ENCODE measurements around the gene TCF19. TPM values are rescaled to one million over a fixed set of nuclear protein-coding genes. Genes with fewer than 3 reads are reported as not detected.
A peak's percentile ranks its signal among the peaks of the same experiment; 100 is the strongest.
"Not testable (repeated sequence)": the region's sequence is repeated elsewhere in the genome, so short reads cannot be mapped to it uniquely, and the experiment has no call there.

Gene TCF19
- total RNA-seq, 2 experiments from 2014 or later: 56.7 to 61.6 TPM

- H3K9me2 ChIP-seq (ENCODE audit: insufficient read depth, low read length): no peaks in the 10 kb centered on the region
- H4K20me1 ChIP-seq (ENCODE audit: insufficient read depth, low read length): no peaks in the 10 kb centered on the region; the same call in 1 of the 2 replicates
- POLR2A ChIA-PET: interaction anchor here (1.6 kb wide), 1 partner anchor 25 kb away, joined by 3 read pairs; the partner anchor contains the start of gene PSORS1C2
- H3K79me2 ChIP-seq (ENCODE audit: insufficient read depth, low read depth, low read length): peaks cover 13% of the 10 kb centered on the region; the same call in 1 of the 2 replicates
- no peak overlapping the region for H3K27ac ChIP-seq (ENCODE audit: low read depth, low read length, poor library complexity, severe bottlenecking)
- H3K4me2 ChIP-seq (ENCODE audit: low read length): peak overlapping the region; percentile 36
- DNase-seq (ENCODE audit: low spot score): no peak
- TF ChIP-seq, protein P1, sequence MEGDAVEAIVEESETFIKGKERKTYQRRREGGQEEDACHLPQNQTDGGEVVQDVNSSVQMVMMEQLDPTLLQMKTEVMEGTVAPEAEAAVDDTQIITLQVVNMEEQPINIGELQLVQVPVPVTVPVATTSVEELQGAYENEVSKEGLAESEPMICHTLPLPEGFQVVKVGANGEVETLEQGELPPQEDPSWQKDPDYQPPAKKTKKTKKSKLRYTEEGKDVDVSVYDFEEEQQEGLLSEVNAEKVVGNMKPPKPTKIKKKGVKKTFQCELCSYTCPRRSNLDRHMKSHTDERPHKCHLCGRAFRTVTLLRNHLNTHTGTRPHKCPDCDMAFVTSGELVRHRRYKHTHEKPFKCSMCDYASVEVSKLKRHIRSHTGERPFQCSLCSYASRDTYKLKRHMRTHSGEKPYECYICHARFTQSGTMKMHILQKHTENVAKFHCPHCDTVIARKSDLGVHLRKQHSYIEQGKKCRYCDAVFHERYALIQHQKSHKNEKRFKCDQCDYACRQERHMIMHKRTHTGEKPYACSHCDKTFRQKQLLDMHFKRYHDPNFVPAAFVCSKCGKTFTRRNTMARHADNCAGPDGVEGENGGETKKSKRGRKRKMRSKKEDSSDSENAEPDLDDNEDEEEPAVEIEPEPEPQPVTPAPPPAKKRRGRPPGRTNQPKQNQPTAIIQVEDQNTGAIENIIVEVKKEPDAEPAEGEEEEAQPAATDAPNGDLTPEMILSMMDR (conservative IDR thresholded peaks at IDR 0.05; ENCODE audit: low read length): no peak
- no peak for TF ChIP-seq EZH2phosphoT487 (IDR thresholded peaks at IDR 0.05; ENCODE audit: borderline replicate concordance, low read depth, low read length)
- H3K9me3 ChIP-seq (ENCODE audit: low read length): no peaks in the 10 kb centered on the region
- CTCF ChIA-PET (ENCODE audit: unreplicated experiment): no interaction called here
- no TSS peak for BruUV-seq (replicated peaks)
- H3K36me3 ChIP-seq (ENCODE audit: insufficient read depth, low read length): peaks cover 47% of the 10 kb centered on the region
- H2AFZ ChIP-seq (ENCODE audit: low read length): no peak overlapping the region
- peaks cover 39% of the 10 kb centered on the region for H3K4me1 ChIP-seq (ENCODE audit: insufficient read depth, low read length, poor library complexity, severe bottlenecking)
- intact Hi-C loops (cut with micrococcal nuclease; ENCODE audit: unreplicated experiment): no loop called here
- H3K4me3 ChIP-seq (ENCODE audit: low read depth, low read length, poor library complexity, severe bottlenecking): no peak overlapping the region
Observed at GRCh38 chr6:31163922-31164321, 5.5 kb downstream of the TCF19 start.

- CTCF ChIA-PET (ENCODE audit: unreplicated experiment); H3K9me3 ChIP-seq (ENCODE audit: low read length); H2AFZ ChIP-seq (ENCODE audit: low read length); BruUV-seq (replicated peaks); intact Hi-C loops (cut with micrococcal nuclease; ENCODE audit: unreplicated experiment); DNase-seq (ENCODE audit: low spot score); H3K9me2 ChIP-seq (ENCODE audit: insufficient read depth, low read length); H3K79me2 ChIP-seq (ENCODE audit: insufficient read depth, low read depth, low read length); H4K20me1 ChIP-seq (ENCODE audit: insufficient read depth, low read length): not testable (repeated sequence)
- peak overlapping the region; percentile 14 for H3K4me3 ChIP-seq (ENCODE audit: low read depth, low read length, poor library complexity, severe bottlenecking)
- H3K27ac ChIP-seq (ENCODE audit: low read depth, low read length, poor library complexity, severe bottlenecking): peak overlapping the region; percentile 42
- H3K36me3 ChIP-seq (ENCODE audit: insufficient read depth, low read length): peaks cover 45% of the 10 kb centered on the region
- H3K4me2 ChIP-seq (ENCODE audit: low read length): peak overlapping the region; percentile 78
- H3K4me1 ChIP-seq (ENCODE audit: insufficient read depth, low read length, poor library complexity, severe bottlenecking): peaks cover 37% of the 10 kb centered on the region
- POLR2A ChIA-PET: interaction anchor here (1.6 kb wide), 1 partner anchor 26 kb away, joined by 3 read pairs; the partner anchor contains the start of gene PSORS1C2
Observed at GRCh38 chr6:31164475-31165063, 6.2 kb downstream of the TCF19 start.

DNA sequence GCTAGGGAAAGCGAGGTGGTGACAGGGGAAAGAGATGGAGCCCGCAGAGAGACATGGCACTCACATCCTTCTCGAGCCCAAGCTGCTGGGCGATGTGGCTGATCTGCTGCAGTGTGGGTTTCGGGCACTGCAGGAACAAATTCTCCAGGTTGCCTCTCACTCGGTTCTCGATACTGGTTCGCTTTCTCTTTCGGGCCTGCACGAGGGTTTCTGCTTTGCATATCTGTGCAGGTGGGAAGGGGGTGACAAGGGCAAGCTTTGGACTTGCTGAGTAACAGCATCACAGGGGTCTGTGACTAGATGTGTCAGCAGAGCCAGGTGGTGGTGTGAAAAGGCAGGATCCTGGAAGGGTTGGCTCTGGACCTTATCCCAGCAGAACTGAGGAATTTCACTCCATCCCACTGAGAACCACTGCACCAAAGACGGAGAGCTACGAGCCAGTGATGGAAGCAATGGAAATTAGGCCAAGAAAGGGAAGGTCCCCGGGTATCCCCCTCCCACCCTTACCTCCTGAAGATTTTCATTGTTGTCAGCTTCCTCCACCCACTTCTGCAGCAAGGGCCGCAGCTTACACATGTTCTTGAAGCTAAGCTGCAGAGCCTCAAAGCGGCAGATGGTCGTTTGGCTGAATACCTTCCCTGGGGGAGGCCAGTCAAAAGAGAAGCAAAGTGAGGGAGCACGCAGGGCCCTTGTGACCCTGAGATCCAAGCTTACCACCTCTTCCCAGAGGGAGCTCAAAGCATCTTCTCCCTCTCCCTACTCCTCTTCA is 6.9 kb downstream of the TCF19 start:
- H2AFZ ChIP-seq (ENCODE audit: low read length); H3K9me3 ChIP-seq (ENCODE audit: low read length); H3K9me2 ChIP-seq (ENCODE audit: insufficient read depth, low read length); H3K79me2 ChIP-seq (ENCODE audit: insufficient read depth, low read depth, low read length); BruUV-seq (replicated peaks); intact Hi-C loops (cut with micrococcal nuclease; ENCODE audit: unreplicated experiment); CTCF ChIA-PET (ENCODE audit: unreplicated experiment); H4K20me1 ChIP-seq (ENCODE audit: insufficient read depth, low read length): not testable (repeated sequence)
- Histone ChIP-seq H3K4me2 (ENCODE audit: low read length) (peak overlapping the region; percentile 78), H3K4me3 (ENCODE audit: low read depth, low read length, poor library complexity, severe bottlenecking) (peak overlapping the region; percentile 14), H3K27ac (ENCODE audit: low read depth, low read length, poor library complexity, severe bottlenecking) (peak overlapping the region; percentile 42), H3K4me1 (ENCODE audit: insufficient read depth, low read length, poor library complexity, severe bottlenecking) (peaks cover 30% of the 10 kb centered on the region), H3K36me3 (ENCODE audit: insufficient read depth, low read length) (peaks cover 38% of the 10 kb centered on the region)
- POLR2A ChIA-PET: interaction anchor here (1.6 kb wide), 1 partner anchor 27 kb away, joined by 3 read pairs; the partner anchor contains the start of gene PSORS1C2
- DNase-seq (ENCODE audit: low spot score): peak; percentile 63

All from OCI-LY7 (cell line).